IPS-11a (cell line): ENCODE data around the gene PPFIA2.

Source experiments
- H3K4me3 ChIP-seq: one replicate; pipeline ENCODE4 v1.5.1; 2013; ENCODE audit warnings: low read depth, low read length, control low read depth

Gene PPFIA2

DNA sequence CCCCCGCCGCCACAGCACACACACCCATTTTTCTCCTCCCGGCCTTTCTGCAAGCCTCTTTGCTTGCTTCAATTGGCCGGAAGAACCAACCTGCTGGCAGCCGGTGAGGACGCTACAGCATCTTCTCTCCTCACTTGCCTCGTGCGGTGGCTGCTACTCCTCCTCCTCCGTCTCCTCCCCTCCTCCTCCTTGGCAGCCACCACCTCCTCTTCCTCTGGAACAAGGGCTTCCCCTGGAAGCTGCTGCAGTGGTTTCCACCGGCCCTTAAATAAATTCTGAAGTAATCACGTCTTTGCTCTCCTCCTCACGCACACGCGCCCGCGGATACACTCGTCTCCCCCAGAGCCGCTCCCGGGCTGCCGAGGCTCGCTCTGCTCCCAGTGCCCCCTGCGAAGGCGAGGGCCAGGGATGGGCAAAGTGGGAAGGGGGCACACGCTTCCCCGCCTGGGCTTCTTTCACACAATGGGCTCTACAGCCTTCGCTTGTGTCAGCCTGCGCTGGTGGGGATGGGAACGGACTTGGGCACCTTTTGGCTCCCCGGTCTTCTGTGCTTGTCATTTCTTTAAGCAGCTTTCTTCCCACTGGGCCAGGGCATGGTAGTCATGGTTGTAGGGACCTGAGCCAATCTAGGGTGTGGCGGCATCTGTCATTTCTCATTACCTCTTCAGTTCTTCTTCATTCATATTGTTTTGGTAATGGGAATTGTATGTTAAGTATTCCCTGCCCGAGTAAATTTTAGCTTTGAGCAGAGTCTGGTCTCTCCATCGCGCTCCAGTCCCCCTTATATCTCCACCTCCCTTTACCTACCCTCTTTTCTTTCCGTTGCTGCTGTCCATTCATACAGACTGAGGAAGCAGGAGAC is at the start of gene PPFIA2:
PPFIA2 (minus strand) TSS at position 161 of the 862 bp plus-strand sequence.
- H3K4me3 ChIP-seq: peak within 1 kb of the TSS; percentile 60

GRCh38 chr12:81800298-81801148 is 41.4 kb upstream of the PPFIA2 start:
- no peak overlapping the region for H3K4me3 ChIP-seq

DNA sequence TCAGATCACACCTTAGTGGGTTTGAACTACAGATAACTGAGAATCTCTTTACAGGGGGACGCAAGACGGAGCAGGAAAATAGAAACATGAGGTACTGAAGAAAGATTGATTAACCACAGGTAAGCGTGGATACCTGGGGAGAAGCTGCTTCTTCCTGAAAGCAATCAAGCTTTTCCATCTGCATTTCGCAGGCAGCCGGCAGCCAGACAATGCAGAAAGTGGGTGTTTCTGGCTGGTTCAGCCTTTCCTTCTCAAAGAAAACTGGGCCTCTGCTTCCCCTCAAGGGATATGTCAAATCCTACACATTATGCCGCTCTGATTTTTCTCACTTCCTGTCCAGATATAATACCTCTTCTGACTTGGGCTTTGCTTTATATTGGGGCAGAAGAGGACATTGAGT is 39.1 kb upstream of the PPFIA2 start:
- H3K4me3 ChIP-seq: no peak overlapping the region

DNA sequence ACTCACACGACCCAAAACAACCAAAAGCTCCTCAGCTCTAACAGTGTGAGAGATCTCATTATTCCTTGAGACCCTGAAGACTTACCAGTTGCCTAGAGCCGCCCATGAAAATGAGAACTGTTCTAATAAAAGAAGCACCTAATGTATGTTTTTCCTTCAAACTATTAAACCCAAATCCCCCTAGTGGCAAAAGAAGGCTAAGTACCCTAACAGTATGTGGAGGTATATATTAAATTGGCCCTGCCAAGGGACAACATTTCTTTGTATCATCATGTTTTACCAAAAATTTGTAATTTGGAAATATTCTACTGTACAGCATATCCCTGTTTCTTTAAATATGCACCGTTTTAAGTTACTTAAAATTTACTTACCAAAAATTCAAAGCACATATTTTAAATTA is 38.0 kb upstream of the PPFIA2 start:
- no peak overlapping the region for H3K4me3 ChIP-seq

- H3K4me3 ChIP-seq: no peak overlapping the region
Observed at GRCh38 chr12:81792666-81793065, 33.5 kb upstream of the PPFIA2 start.

GRCh38 chr12:81779216-81779615 is 20.1 kb upstream of the PPFIA2 start:
- no peak overlapping the region for H3K4me3 ChIP-seq

- H3K4me3 ChIP-seq: no peak overlapping the region
Observed at GRCh38 chr12:81778719-81779118, 19.6 kb upstream of the PPFIA2 start.

- H3K4me3 ChIP-seq: peak overlapping the region; percentile 60
Observed at GRCh38 chr12:81758421-81759189, 545 bp downstream of the PPFIA2 start.

DNA sequence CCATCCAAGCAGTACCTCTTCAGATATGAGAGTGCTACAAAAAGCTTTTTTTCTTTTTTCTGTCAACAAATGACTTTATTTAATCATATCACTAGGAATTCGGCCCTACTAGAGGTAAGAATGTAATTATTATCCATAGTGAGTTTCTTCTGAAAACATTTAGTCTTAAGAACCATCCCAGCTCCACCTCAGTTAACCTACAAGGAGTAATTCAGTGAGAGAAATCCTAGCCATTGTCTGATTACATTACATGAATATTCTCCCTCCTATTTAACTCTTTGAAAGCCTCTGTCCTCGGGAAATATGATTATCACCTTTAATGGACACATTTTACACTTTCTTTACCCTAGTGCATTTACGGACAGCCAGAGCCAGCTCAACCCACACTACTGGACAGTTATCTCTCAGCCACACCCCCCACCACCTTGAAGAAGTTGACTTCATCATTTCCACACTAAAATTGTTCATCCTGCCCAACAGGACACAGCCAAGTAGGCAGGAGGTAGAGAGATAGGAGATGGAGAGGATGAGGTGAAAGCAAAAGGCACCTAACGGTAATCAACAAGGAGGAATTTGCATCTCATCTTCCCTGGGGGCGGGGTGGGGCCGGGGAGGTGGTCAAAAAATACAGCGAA is 1.3 kb downstream of the PPFIA2 start:
- peak overlapping the region; percentile 60 for H3K4me3 ChIP-seq

DNA sequence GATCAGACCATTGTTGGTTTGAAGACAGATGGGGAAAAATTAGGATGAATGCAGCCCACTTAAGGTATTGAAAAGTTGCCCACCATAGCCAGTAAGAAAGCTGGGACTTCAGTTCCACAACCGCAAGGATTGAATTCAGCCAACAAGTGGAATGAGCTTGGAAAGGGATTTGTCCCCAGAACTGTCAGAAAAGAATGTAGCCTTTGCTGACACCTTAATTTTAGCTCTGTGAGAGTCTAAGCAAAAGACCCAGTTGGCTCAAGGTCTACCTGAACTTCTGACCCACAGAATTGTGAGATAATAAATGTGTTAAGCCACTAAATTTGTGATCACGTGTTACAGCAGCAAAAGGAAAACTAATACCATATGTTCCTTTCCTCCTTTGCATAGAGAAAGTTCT is 29.4 kb downstream of the PPFIA2 start:
- no peak overlapping the region for H3K4me3 ChIP-seq

- H3K4me3 ChIP-seq: no peak overlapping the region
Observed at GRCh38 chr12:81727391-81727790, 31.8 kb downstream of the PPFIA2 start.

DNA sequence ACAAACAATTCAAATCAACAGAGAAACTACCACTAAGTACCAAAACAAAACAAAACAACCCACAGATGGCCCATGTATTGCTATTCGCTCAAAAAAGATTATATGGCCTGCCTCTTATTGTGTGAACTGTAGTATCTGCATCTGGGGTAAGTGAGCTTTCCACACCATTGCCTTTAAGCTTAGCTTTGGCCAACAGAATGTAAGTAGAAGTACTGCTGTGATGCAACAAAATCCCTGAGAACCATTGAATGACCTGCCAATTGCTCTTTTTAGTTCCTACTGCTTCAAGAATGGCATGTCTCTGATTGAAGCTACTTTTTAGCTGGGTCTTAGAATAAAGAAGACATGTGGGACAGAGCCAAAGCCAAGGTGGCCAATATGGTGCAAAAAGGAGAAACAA is 32.5 kb downstream of the PPFIA2 start:
- H3K4me3 ChIP-seq: no peak overlapping the region

DNA sequence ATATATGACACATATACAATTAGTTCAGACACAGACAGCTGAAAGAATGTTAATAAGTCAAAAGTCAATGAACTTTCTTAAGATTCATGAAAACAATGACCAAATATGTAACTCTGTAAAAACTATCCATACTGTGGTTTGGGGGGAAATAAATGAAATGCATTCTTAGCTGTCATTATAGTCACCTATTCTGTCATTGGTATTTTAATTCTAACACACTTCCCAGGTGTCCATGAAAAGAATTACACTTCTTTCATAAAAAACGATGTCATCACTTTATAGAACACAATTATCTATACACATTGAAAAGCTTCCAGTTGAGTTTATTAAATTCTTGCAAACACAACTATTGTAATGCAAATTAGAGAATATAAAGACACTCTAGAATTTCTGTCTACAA is 35.8 kb downstream of the PPFIA2 start:
- H3K4me3 ChIP-seq: no peak overlapping the region

GRCh38 chr12:81722004-81722403 is 37.1 kb downstream of the PPFIA2 start:
- no peak overlapping the region for H3K4me3 ChIP-seq

- H3K4me3 ChIP-seq: no peak overlapping the region
Observed at GRCh38 chr12:81718616-81719015, 40.5 kb downstream of the PPFIA2 start.

DNA sequence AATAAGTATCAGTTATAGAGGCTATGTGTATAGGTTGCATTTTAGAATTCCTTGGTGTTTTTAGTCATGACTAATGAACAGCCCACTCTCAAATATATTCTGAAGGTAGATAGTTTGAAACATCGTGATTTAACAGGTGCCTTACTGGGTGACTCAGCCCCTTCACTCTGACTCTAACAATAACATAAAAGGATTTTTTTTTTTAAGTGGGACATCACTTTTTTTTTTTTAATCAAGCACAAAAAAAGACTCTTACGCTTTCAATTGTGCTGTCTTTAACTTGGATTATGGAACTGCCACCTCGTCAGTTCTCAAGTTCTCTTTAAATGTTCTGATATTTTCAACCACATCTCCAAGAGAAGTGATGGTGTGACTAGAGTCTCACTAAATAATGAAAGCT is 46.6 kb downstream of the PPFIA2 start:
- no peak overlapping the region for H3K4me3 ChIP-seq

- no peak overlapping the region for H3K4me3 ChIP-seq
Observed at GRCh38 chr12:81705586-81705985, 53.6 kb downstream of the PPFIA2 start.

DNA sequence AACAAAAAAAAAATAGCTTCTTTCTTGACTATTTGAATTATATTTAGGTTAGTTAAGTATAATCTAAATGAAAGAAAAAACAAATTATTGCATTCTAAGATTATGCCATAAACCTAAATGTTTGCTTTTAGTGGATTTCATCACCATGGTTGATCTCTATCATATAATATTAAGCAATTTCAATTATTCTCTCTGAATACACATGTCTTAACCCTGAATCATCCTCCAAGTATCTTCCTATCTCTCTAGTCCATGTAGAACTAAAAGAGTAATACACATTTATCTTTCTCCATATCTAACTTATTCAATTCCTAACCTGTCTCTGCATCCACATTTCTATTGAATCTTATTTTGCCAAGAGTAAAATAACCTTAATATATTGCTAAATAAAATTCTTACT is 59.6 kb downstream of the PPFIA2 start:
- H3K4me3 ChIP-seq: no peak overlapping the region

DNA sequence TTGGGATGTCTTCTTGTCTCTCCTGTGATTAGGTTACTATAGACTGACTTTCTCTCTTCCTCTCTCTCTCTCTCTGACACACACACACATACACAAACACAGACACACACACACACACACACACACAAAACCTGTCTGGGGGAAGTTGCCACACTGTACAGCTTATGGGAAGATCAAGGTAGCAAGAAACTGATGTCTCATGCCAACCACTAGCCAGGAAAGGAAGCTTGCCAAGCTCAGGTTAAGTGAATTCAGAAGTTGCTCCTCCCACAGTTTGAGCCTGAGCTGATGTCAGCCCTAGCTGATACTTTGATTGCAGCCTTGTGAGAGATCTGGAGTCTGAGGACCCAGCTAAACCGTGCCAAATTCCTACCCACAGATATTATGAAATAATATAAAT is 67.1 kb downstream of the PPFIA2 start:
- no peak overlapping the region for H3K4me3 ChIP-seq

DNA sequence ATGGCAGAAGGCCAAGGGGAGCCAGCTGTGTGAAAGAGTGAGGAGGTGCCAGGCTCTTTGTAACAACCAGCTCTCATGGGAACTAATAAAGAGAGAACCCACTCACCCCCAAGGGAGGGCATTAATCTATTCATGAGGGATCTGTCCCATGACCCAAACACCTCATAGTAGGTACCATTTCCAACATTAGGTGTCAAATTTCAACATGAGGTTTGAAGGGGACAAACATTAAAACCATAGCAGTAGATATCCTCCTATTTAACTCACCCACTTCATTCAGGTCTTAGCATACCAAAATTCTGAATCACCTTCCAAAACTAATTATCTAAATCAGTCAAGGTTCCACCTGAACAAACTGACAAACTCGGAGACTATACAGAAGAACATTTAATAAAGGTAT is 75.3 kb downstream of the PPFIA2 start:
- no peak overlapping the region for H3K4me3 ChIP-seq

DNA sequence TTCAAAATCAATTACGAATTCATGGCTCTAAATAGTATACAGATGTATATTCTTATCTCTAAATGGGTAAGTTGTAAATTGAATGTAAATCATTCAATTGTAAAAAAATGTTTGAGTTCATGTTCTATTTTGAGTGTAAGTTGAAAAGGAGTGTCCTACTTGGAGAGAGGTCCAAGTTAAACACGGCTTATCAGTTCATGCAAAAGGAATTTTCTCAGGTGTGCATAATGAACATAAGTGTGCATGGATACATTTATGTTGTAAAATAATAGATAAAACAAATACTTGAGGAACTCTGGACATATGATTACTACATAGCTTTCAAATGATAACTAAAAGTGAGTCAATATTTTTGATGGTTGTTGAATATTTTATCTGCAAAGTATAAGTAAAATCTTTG is 79.5 kb downstream of the PPFIA2 start:
- no peak overlapping the region for H3K4me3 ChIP-seq
